Measurements from ENCODE around the gene DNAJB11. TPM values are rescaled to one million over a fixed set of nuclear protein-coding genes. Genes with fewer than 3 reads are reported as not detected.

The DNAJB11 gene
- total RNA-seq, 2 donors from 2014 or later: 34.9 to 42.5 TPM

- DNase-seq (ENCODE audit: low spot score): no peak
- H3K4me1 ChIP-seq (replicated peaks): no peaks in the 10 kb centered on the region
- no peaks in the 10 kb centered on the region for H3K36me3 ChIP-seq
- no peaks in the 10 kb centered on the region for H3K27me3 ChIP-seq (replicated peaks; ENCODE audit: insufficient read depth)
- H3K9me3 ChIP-seq: no peaks in the 10 kb centered on the region
- intact Hi-C loops (cut with DNase I): no loop called here
- WGBS: 80% methylated on average over 12 of the region's 12 CpGs
- TF ChIP-seq POLR2AphosphoS5 (IDR thresholded peaks at IDR 0.05) (no peak), CTCF (IDR thresholded peaks at IDR 0.05) (no peak), POLR2A (IDR thresholded peaks at IDR 0.05) (no peak)
- H3K4me3 ChIP-seq: no peak overlapping the region
- H3K27ac ChIP-seq: no peak overlapping the region
Observed at GRCh38 chr3:186599142-186599784, 28.7 kb downstream of the DNAJB11 start.

GRCh38 chr3:186599785-186600166, 29.3 kb downstream of the DNAJB11 start:
- Histone ChIP-seq H3K27ac (no peak overlapping the region), H3K4me3 (no peak overlapping the region), H3K9me3 (no peaks in the 10 kb centered on the region), H3K27me3 (replicated peaks; ENCODE audit: insufficient read depth) (no peaks in the 10 kb centered on the region), H3K4me1 (replicated peaks) (no peaks in the 10 kb centered on the region), H3K36me3 (no peaks in the 10 kb centered on the region)
- no peak for DNase-seq (ENCODE audit: low spot score)
- intact Hi-C loops (cut with DNase I): no loop called here
- TF ChIP-seq POLR2AphosphoS5 (IDR thresholded peaks at IDR 0.05): no peak
- TF ChIP-seq CTCF (IDR thresholded peaks at IDR 0.05): no peak
- no peak for TF ChIP-seq POLR2A (IDR thresholded peaks at IDR 0.05)
- WGBS: 92% methylated on average over 2 of the region's 2 CpGs

- no peaks in the 10 kb centered on the region for H3K4me1 ChIP-seq (replicated peaks)
- WGBS: 53% methylated on average over 3 of the region's 3 CpGs
- H3K9me3 ChIP-seq: no peaks in the 10 kb centered on the region
- no peak overlapping the region for H3K4me3 ChIP-seq
- TF ChIP-seq POLR2AphosphoS5 (IDR thresholded peaks at IDR 0.05) (no peak), CTCF (IDR thresholded peaks at IDR 0.05) (no peak), POLR2A (IDR thresholded peaks at IDR 0.05) (no peak)
- no peak for DNase-seq (ENCODE audit: low spot score)
- H3K27me3 ChIP-seq (replicated peaks; ENCODE audit: insufficient read depth): no peaks in the 10 kb centered on the region
- H3K27ac ChIP-seq: no peak overlapping the region
- H3K36me3 ChIP-seq: no peaks in the 10 kb centered on the region
- intact Hi-C loops (cut with DNase I): no loop called here
Observed at GRCh38 chr3:186600896-186601295, 30.4 kb downstream of the DNAJB11 start.

- no peak overlapping the region for H3K27ac ChIP-seq
- TF ChIP-seq POLR2AphosphoS5 (IDR thresholded peaks at IDR 0.05) (no peak), CTCF (IDR thresholded peaks at IDR 0.05) (no peak), POLR2A (IDR thresholded peaks at IDR 0.05) (no peak)
- H3K27me3 ChIP-seq (replicated peaks; ENCODE audit: insufficient read depth): no peaks in the 10 kb centered on the region
- intact Hi-C loops (cut with DNase I): no loop called here
- no peaks in the 10 kb centered on the region for H3K9me3 ChIP-seq
- H3K4me1 ChIP-seq (replicated peaks): no peaks in the 10 kb centered on the region
- H3K36me3 ChIP-seq: no peaks in the 10 kb centered on the region
- DNase-seq (ENCODE audit: low spot score): no peak
- WGBS: 80% methylated on average over 7 of the region's 7 CpGs
- H3K4me3 ChIP-seq: no peak overlapping the region
Observed at GRCh38 chr3:186603159-186603558, 32.6 kb downstream of the DNAJB11 start.

GRCh38 chr3:186605078-186605477, 34.6 kb downstream of the DNAJB11 start:
- no peaks in the 10 kb centered on the region for H3K27me3 ChIP-seq (replicated peaks; ENCODE audit: insufficient read depth)
- H3K4me1 ChIP-seq (replicated peaks): no peaks in the 10 kb centered on the region
- intact Hi-C loops (cut with DNase I): no loop called here
- no peak overlapping the region for H3K27ac ChIP-seq
- TF ChIP-seq POLR2A (IDR thresholded peaks at IDR 0.05) (no peak), POLR2AphosphoS5 (IDR thresholded peaks at IDR 0.05) (no peak), CTCF (IDR thresholded peaks at IDR 0.05) (no peak)
- H3K9me3 ChIP-seq: no peaks in the 10 kb centered on the region
- no peak overlapping the region for H3K4me3 ChIP-seq
- no peaks in the 10 kb centered on the region for H3K36me3 ChIP-seq
- no peak for DNase-seq (ENCODE audit: low spot score)

Measured in prostate gland (tissue), 2 donors.